ENCODE results near the gene CDC42BPG. TPM values are rescaled to one million over a fixed set of nuclear protein-coding genes. Genes with fewer than 3 reads are reported as not detected.

The CDC42BPG gene, protein sequence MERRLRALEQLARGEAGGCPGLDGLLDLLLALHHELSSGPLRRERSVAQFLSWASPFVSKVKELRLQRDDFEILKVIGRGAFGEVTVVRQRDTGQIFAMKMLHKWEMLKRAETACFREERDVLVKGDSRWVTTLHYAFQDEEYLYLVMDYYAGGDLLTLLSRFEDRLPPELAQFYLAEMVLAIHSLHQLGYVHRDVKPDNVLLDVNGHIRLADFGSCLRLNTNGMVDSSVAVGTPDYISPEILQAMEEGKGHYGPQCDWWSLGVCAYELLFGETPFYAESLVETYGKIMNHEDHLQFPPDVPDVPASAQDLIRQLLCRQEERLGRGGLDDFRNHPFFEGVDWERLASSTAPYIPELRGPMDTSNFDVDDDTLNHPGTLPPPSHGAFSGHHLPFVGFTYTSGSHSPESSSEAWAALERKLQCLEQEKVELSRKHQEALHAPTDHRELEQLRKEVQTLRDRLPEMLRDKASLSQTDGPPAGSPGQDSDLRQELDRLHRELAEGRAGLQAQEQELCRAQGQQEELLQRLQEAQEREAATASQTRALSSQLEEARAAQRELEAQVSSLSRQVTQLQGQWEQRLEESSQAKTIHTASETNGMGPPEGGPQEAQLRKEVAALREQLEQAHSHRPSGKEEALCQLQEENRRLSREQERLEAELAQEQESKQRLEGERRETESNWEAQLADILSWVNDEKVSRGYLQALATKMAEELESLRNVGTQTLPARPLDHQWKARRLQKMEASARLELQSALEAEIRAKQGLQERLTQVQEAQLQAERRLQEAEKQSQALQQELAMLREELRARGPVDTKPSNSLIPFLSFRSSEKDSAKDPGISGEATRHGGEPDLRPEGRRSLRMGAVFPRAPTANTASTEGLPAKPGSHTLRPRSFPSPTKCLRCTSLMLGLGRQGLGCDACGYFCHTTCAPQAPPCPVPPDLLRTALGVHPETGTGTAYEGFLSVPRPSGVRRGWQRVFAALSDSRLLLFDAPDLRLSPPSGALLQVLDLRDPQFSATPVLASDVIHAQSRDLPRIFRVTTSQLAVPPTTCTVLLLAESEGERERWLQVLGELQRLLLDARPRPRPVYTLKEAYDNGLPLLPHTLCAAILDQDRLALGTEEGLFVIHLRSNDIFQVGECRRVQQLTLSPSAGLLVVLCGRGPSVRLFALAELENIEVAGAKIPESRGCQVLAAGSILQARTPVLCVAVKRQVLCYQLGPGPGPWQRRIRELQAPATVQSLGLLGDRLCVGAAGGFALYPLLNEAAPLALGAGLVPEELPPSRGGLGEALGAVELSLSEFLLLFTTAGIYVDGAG (N-terminal part only)
- 19.1 and 64.6 TPM in 2 replicates for total RNA-seq (2011; cell fraction: chromatin; rRNA removed; ENCODE audit: low replicate concordance)
- total RNA-seq (2011; cell fraction: nucleolus; rRNA removed): 33.3 and 37.9 TPM in 2 replicates
- 16.2 and 19.7 TPM in 2 replicates for total RNA-seq (2011; cell fraction: nucleoplasm; rRNA removed)
- 4.0 and 7.1 TPM in 2 replicates for total RNA-seq (2014; rRNA removed)
- 0.99 and 1.1 TPM in 2 replicates for total RNA-seq (2014; rRNA removed; fragmentation: Illumina TruSeq; extraction: Trizol)
- 2.1 and 2.5 TPM in 2 replicates for total RNA-seq (2015; rRNA removed; fragmentation: Illumina TruSeq; extraction: Trizol)
- 7.4 and 8.8 TPM in 2 replicates for total RNA-seq (2021)
- 2.2 and 3.6 TPM in 2 replicates for polyA plus RNA-seq (2011; rRNA removed)
- polyA plus RNA-seq (2011; cell fraction: cytosol; rRNA removed): 2.0 and 4.5 TPM in 2 replicates
- polyA plus RNA-seq (2011; cell fraction: nucleus; rRNA removed): 15.1 and 28.5 TPM in 2 replicates
- polyA plus RNA-seq (2012): 4.7 and 6.3 TPM in 2 replicates
- 1.8 and 4.6 TPM in 2 replicates for polyA plus RNA-seq (2014; fragmentation: Illumina TruSeq; extraction: Trizol)
- under 1 TPM; 0.04 to 0.08 TPM for polyA plus RNA-seq (2014; fragmentation: Nextera tagmentation; extraction: Ambion mirVana)
- 7.9 and 11.8 TPM in 2 replicates for polyA plus RNA-seq (2014; rRNA removed)
- 2.1 and 3.0 TPM in 2 replicates for polyA minus RNA-seq (2011; rRNA and poly(A)+ RNA removed)
- polyA minus RNA-seq (2011; cell fraction: cytosol; rRNA and poly(A)+ RNA removed): 3.2 and 3.5 TPM in 2 replicates
- 12.1 and 12.2 TPM in 2 replicates for polyA minus RNA-seq (2011; cell fraction: nucleus; rRNA and poly(A)+ RNA removed)
- percentile 52 among the genes with signal in this experiment for Bru-seq, nascent RNA
- percentile 46 among the genes with signal in this experiment for BruChase-seq, experiment 1, labeled RNA remaining after a 2-hour chase
- percentile 52 among the genes with signal in this experiment for BruChase-seq, experiment 2, labeled RNA remaining after a 6-hour chase
- long read RNA-seq, experiment 1, partial matches to known transcripts: 15 of 21 reads
- long read RNA-seq, experiment 1, other reads (novel, unspliced or antisense): 6 of 21 reads
- long read RNA-seq, experiment 2, partial matches to known transcripts: 5 of 12 reads
- long read RNA-seq, experiment 2, other reads (novel, unspliced or antisense): 7 of 12 reads
- long read RNA-seq, experiment 3: 0 reads

DNA sequence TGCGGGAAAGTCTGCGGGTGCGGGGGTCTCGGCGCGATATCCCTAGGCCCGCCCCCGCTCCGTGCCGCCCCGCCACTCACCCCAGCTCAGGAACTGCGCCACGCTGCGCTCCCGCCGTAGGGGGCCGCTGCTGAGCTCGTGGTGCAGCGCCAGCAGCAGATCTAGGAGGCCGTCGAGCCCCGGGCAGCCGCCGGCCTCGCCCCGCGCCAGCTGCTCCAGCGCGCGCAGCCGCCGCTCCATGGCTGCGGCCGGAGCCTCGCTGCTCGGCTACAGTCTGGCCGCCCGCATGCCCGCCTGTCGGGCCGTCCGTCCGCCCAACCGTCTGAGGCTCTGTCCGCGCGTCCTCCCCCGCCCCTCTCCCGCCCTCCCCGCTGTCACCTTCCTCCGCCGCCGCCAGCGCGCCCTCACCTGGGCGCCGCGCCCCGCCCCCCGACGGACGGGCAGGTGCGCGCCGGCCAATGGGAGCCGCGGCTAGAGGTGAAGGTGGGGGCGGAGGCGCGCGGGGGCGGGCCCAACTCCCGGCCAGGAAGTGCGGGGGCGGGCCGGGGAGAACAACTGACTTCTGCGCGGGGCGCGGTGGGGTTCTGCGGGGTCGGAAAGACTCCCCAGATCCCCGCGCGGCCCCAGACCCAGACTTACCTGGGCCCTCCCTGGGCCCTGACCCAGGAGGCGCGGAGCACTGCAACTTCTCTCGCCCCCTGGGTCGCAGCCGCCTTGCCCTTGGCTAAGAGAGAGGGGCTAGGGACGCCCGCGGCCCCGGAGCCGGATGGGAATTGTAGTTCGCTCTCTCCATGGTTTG lies at the start of gene CDC42BPG:
Gene CDC42BPG, minus strand, starts transcription at position 324 of the 799 bp plus-strand sequence. Its CDS starts 84 bp downstream, at position 240.
- peaks cover 23% of the 10 kb centered on the region; the same call in 2 of the 3 replicates for H3K79me2 ChIP-seq (ENCODE audit: control insufficient read depth, insufficient read depth, low read length)
- H3K9ac ChIP-seq (ENCODE audit: insufficient read depth in 1 of 2, low read depth in 2 of 2, low read length in 2 of 2): peak within 1 kb of the TSS; percentile 70 to 92
- WGBS (ENCODE audit: insufficient coverage, low coverage, missing lambda C conversion rate): under 1% methylated on average over 49 of the region's 96 CpGs
- ChIA-PET POLR2A (interaction anchor here (0.6 to 1.2 kb wide), 4 partner anchors 10 to 252 kb away, joined by 3 to 4 read pairs (median 3); partner anchors contain the start of gene VPS51), CTCF (ENCODE audit: low intra/inter-chr PET ratio) (interaction anchor here (1.2 to 1.3 kb wide), 2 partner anchors 57 to 169 kb away, joined by 6 to 9 read pairs; partner anchors contain the start of gene ARL2)
- H3K27ac ChIP-seq (ENCODE audit: extremely low read depth, low read depth, low read length): peak within 1 kb of the TSS; percentile 86
- peak; percentile 75 for ATAC-seq
- H3K4me3 ChIP-seq: peak within 1 kb of the TSS; percentile 56
- H3K4me1 ChIP-seq (replicated peaks in 1 of 2; ENCODE audit: control insufficient read depth in 2 of 2, insufficient read depth in 2 of 2, low read length in 2 of 2): peaks cover 44 to 73% of the 10 kb centered on the region in 2 experiments
- FAIRE-seq: peak; percentile 46
- BruUV-seq (replicated peaks): no TSS peak
- H3K4me2 ChIP-seq (ENCODE audit: insufficient read depth, low read length): peak within 1 kb of the TSS; percentile 99
- H4K20me1 ChIP-seq (replicated peaks; ENCODE audit: control insufficient read depth, insufficient read depth, low read length): no peaks in the 10 kb centered on the region
- intact Hi-C loops (cut with micrococcal nuclease) (loop anchor here (5.0 to 10.0 kb wide), 3 partner anchors 42 to 410 kb away; partner anchors contain the start of genes MAP4K2 and TM7SF2), in situ Hi-C loops (cut with MboI) (loop anchor here (5.0 kb wide), 2 partner anchors 48 to 153 kb away; partner anchors contain the start of gene BATF2)
- no peaks in the 10 kb centered on the region; a peak in 1 of 5 replicates for H3K27me3 ChIP-seq (ENCODE audit: control insufficient read depth in 2 of 2, insufficient read depth in 2 of 2, low read length in 2 of 2)
- no peaks in the 10 kb centered on the region for H3K9me1 ChIP-seq (ENCODE audit: control insufficient read depth, insufficient read depth, low read length)
- H3K9me3 ChIP-seq (replicated peaks; ENCODE audit: control insufficient read depth, insufficient read depth, low read depth, low read length): no peaks in the 10 kb centered on the region
- DNase-seq (ENCODE audit: extremely low read depth in 1 of 4, low spot score in 3 of 4): peak; percentile 89 to 96 (median 94)
- H2AFZ ChIP-seq (ENCODE audit: low read depth, low read length): peak within 1 kb of the TSS; percentile 91
- peaks cover 7% of the 10 kb centered on the region; the same call in 1 of the 3 replicates for H3K36me3 ChIP-seq (ENCODE audit: control insufficient read depth, insufficient read depth, low read length)
- TF ChIP-seq ZNF586 (CRISPR knock-in tag; conservative IDR thresholded peaks at IDR 0.05): no peak
- no peak for TF ChIP-seq ZNF589 (CRISPR knock-in tag; IDR thresholded peaks at IDR 0.05; ENCODE audit: low read depth)
- TF ChIP-seq BCL6 (CRISPR knock-in tag; IDR thresholded peaks at IDR 0.05): no peak
- no peak for TF ChIP-seq TCF7 (IDR thresholded peaks at IDR 0.05; ENCODE audit: borderline replicate concordance)
- peak; percentile 50 for TF ChIP-seq SMAD4 (CRISPR knock-in tag; conservative IDR thresholded peaks at IDR 0.05)
- TF ChIP-seq, protein P1, sequence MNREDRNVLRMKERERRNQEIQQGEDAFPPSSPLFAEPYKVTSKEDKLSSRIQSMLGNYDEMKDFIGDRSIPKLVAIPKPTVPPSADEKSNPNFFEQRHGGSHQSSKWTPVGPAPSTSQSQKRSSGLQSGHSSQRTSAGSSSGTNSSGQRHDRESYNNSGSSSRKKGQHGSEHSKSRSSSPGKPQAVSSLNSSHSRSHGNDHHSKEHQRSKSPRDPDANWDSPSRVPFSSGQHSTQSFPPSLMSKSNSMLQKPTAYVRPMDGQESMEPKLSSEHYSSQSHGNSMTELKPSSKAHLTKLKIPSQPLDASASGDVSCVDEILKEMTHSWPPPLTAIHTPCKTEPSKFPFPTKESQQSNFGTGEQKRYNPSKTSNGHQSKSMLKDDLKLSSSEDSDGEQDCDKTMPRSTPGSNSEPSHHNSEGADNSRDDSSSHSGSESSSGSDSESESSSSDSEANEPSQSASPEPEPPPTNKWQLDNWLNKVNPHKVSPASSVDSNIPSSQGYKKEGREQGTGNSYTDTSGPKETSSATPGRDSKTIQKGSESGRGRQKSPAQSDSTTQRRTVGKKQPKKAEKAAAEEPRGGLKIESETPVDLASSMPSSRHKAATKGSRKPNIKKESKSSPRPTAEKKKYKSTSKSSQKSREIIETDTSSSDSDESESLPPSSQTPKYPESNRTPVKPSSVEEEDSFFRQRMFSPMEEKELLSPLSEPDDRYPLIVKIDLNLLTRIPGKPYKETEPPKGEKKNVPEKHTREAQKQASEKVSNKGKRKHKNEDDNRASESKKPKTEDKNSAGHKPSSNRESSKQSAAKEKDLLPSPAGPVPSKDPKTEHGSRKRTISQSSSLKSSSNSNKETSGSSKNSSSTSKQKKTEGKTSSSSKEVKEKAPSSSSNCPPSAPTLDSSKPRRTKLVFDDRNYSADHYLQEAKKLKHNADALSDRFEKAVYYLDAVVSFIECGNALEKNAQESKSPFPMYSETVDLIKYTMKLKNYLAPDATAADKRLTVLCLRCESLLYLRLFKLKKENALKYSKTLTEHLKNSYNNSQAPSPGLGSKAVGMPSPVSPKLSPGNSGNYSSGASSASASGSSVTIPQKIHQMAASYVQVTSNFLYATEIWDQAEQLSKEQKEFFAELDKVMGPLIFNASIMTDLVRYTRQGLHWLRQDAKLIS (CRISPR knock-in tag; IDR thresholded peaks at IDR 0.05): no peak
- no peak for TF ChIP-seq MAFG (tag; conservative IDR thresholded peaks at IDR 0.05)

All from K562 (cell line).